Neural cell (in vitro differentiated cells): ENCODE data around the gene AGA. TPM values are rescaled to one million over a fixed set of nuclear protein-coding genes. Genes with fewer than 3 reads are reported as not detected.

Source experiments
- H2AFZ ChIP-seq: fragments of 200-600, 300-800 bp; sonication (generic), shearing (Covaris generic); 2 replicates; pipeline ENCODE4 v1.6.0; 2014; ENCODE audit warnings: low read depth, mild to moderate bottlenecking, antibody characterized with exemption, low read length, moderate library complexity
- H3F3A ChIP-seq: fragments of 200-600 bp; shearing (Covaris generic); 2 replicates; pipeline ENCODE4 v1.6.1; 2016; ENCODE audit warnings: mild to moderate bottlenecking, moderate library complexity, mixed read lengths, antibody characterized with exemption, low read length; ENCODE audit not compliant: insufficient read depth, poor library complexity, severe bottlenecking
- H3K27ac ChIP-seq: fragments of 200-600, 300-800 bp; sonication (generic), shearing (Covaris generic); 2 replicates; pipeline ENCODE4 v1.5.1; 2014; ENCODE audit warnings: mild to moderate bottlenecking, low read length, moderate library complexity
- H3K27me3 ChIP-seq: fragments of 300-800, 200-600 bp; sonication (generic), shearing (Covaris generic); 2 replicates; pipeline ENCODE4 v1.6.0; 2014; ENCODE audit warnings: mild to moderate bottlenecking, low read depth, low read length, moderate library complexity; ENCODE audit not compliant: insufficient read depth
- H3K36me3 ChIP-seq: fragments of 300-800, 200-600 bp; sonication (generic), shearing (Covaris generic); 2 replicates; pipeline ENCODE4 v1.5.1; 2014; ENCODE audit warnings: mild to moderate bottlenecking, antibody characterized with exemption, low read length, moderate library complexity; ENCODE audit not compliant: insufficient read depth
- H3K4me2 ChIP-seq: fragments of 300-800, 200-600 bp; sonication (generic), shearing (Covaris generic); 2 replicates; pipeline ENCODE4 v1.6.0; 2014; ENCODE audit warnings: mild to moderate bottlenecking, low read length
- H3K4me3 ChIP-seq: fragments of 300-800, 200-600 bp; sonication (generic), shearing (Covaris generic); 2 replicates; pipeline ENCODE4 v1.5.1; 2014; ENCODE audit warnings: mild to moderate bottlenecking, low read length, moderate library complexity
- H3K79me2 ChIP-seq: fragments of 200-600 bp; shearing (Covaris generic); replicated peaks from 2 replicates; pipeline ENCODE4 v1.6.0; 2014; ENCODE audit warnings: mild to moderate bottlenecking, low read length, moderate library complexity; ENCODE audit not compliant: insufficient read depth
- H3K9ac ChIP-seq: fragments of 300-800, 200-600 bp; sonication (generic), shearing (Covaris generic); 2 replicates; pipeline ENCODE4 v1.6.1; 2016; ENCODE audit warnings: mild to moderate bottlenecking, low read length, mixed read lengths
- H3K9me2 ChIP-seq: fragments of 200-600 bp; shearing (Covaris generic); 2 replicates; pipeline ENCODE4 v1.6.1; 2016; ENCODE audit warnings: mild to moderate bottlenecking, low read length, mixed read lengths; ENCODE audit not compliant: insufficient read depth
- H3K9me3 ChIP-seq: fragments of 200-600, 300-800 bp; sonication (generic), shearing (Covaris generic); 2 replicates; pipeline ENCODE4 v1.6.1; 2016; ENCODE audit warnings: mild to moderate bottlenecking, mixed run types, low read length, moderate library complexity, mixed read lengths
- H4K20me1 ChIP-seq: fragments of 200-600 bp; shearing (Covaris generic); 2 replicates; pipeline ENCODE4 v1.6.1; 2016; ENCODE audit warnings: mild to moderate bottlenecking, mixed run types; ENCODE audit not compliant: insufficient read depth
- CTCF ChIP-seq: fragments of 450-650 bp; IDR thresholded peaks from 2 replicates; pipeline ENCODE4 v1.5.1; 2014; ENCODE audit warnings: antibody characterized with exemption, mild to moderate bottlenecking, moderate library complexity; ENCODE audit not compliant: poor library complexity, severe bottlenecking
- EP300 ChIP-seq: fragments of 450-650 bp; conservative IDR thresholded peaks from 2 replicates; pipeline ENCODE4 v1.6.1; 2014; ENCODE audit warnings: antibody characterized with exemption, mild to moderate bottlenecking, moderate library complexity; ENCODE audit not compliant: poor library complexity, severe bottlenecking
- EZH2 ChIP-seq: fragments of 200-600, 300-800 bp; shearing (Covaris generic), sonication (generic); IDR thresholded peaks from 2 replicates; pipeline ENCODE4 v1.6.1; 2014; ENCODE audit warnings: antibody characterized with exemption, low read length, borderline replicate concordance, mild to moderate bottlenecking; ENCODE audit not compliant: insufficient read depth, poor library complexity, severe bottlenecking
- MXI1 ChIP-seq: fragments of 450-650 bp; conservative IDR thresholded peaks from 2 replicates; pipeline ENCODE4 v1.6.1; 2014; ENCODE audit warnings: antibody characterized with exemption, mild to moderate bottlenecking; ENCODE audit not compliant: poor library complexity, severe bottlenecking
- POLR2AphosphoS5 ChIP-seq: IDR thresholded peaks from 2 replicates; pipeline ENCODE4 v1.6.1; 2012
- RAD21 ChIP-seq: fragments of 450-650 bp; conservative IDR thresholded peaks from 2 replicates; pipeline ENCODE4 v1.6.1; 2014; ENCODE audit warnings: antibody characterized with exemption, mild to moderate bottlenecking, moderate library complexity
- SMC3 ChIP-seq: fragments of 450-650 bp; conservative IDR thresholded peaks from 2 replicates; pipeline ENCODE4 v1.6.1; 2014; ENCODE audit warnings: antibody characterized with exemption, mild to moderate bottlenecking, moderate library complexity; ENCODE audit not compliant: poor library complexity
- TAF1 ChIP-seq: IDR thresholded peaks from 2 replicates; pipeline ENCODE4 v1.6.1; 2012; ENCODE audit warnings: low read depth
- polyA plus RNA-seq: library from polyadenylated mRNA; depleted of rRNA; stranded (reverse); fragments of >200 nt; gene quantifications from 2 replicates; pipeline ENCODE4 v1.2.3, GENCODE V29; 2014
- TF ChIP-seq, protein P1 (sequence below): IDR thresholded peaks from 2 replicates; pipeline ENCODE4 v1.6.1; 2012; ENCODE audit warnings: borderline replicate concordance

AGA gene
- polyA plus RNA-seq, 1 donor from 2014 or later, result 3.1 TPM

DNA sequence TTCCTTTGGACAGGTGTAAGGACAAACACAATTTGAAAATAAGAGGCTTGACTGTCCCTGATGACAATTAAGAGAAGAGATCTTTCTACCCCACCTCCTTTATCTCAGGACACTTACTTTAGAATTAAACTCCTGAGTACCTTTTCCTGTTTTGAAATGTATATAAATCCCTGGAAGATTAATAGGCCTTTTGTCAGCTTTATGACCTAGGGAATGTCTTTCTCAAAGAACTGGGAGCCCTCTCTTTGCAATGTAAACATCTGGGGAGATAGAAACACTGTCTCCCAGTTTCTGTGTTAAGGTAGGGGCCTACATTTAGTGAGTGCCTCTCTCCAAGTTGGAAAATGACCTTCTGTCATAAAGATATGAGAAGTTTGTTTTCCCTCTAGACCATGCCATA, 31.7 kb downstream of the AGA start:
- H3K36me3 ChIP-seq, result no peaks in the 10 kb centered on the region

DNA sequence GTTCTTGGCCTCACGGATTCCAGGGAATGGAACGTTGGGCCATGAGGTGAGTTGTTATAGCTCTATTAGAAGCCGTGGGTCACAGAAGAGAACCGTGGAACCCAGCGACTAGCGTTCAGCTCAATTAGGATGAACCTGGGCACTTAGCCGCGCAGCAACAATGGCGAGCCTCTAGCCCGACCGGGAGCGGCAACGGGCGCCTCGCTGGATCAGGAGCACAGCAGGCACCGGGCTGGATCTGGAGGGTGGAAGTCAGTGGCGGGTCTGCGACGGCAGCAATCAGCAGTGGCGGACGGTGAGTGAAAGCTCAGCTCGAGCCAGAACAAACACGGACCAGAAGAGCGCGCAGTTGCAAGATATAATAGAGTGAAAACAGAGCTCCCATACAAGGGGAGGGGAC, 34.2 kb downstream of the AGA start:
- Histone ChIP-seq H3F3A (no peaks in the 10 kb centered on the region), H3K4me3 (no peak overlapping the region), H3K9ac (no peak overlapping the region), H3K27ac (no peak overlapping the region), H3K9me2 (no peaks in the 10 kb centered on the region), H3K4me2 (no peak overlapping the region), H3K79me2 (no peaks in the 10 kb centered on the region), H3K36me3 (no peaks in the 10 kb centered on the region), H4K20me1 (no peaks in the 10 kb centered on the region), H3K9me3 (no peaks in the 10 kb centered on the region), H3K27me3 (no peaks in the 10 kb centered on the region), H2AFZ (no peak overlapping the region)
- TF ChIP-seq EP300, result no peak
- no peak for TF ChIP-seq TAF1
- no peak for TF ChIP-seq RAD21
- TF ChIP-seq SMC3, result no peak
- TF ChIP-seq CTCF, result no peak
- TF ChIP-seq MXI1, result no peak
- TF ChIP-seq, protein P1, sequence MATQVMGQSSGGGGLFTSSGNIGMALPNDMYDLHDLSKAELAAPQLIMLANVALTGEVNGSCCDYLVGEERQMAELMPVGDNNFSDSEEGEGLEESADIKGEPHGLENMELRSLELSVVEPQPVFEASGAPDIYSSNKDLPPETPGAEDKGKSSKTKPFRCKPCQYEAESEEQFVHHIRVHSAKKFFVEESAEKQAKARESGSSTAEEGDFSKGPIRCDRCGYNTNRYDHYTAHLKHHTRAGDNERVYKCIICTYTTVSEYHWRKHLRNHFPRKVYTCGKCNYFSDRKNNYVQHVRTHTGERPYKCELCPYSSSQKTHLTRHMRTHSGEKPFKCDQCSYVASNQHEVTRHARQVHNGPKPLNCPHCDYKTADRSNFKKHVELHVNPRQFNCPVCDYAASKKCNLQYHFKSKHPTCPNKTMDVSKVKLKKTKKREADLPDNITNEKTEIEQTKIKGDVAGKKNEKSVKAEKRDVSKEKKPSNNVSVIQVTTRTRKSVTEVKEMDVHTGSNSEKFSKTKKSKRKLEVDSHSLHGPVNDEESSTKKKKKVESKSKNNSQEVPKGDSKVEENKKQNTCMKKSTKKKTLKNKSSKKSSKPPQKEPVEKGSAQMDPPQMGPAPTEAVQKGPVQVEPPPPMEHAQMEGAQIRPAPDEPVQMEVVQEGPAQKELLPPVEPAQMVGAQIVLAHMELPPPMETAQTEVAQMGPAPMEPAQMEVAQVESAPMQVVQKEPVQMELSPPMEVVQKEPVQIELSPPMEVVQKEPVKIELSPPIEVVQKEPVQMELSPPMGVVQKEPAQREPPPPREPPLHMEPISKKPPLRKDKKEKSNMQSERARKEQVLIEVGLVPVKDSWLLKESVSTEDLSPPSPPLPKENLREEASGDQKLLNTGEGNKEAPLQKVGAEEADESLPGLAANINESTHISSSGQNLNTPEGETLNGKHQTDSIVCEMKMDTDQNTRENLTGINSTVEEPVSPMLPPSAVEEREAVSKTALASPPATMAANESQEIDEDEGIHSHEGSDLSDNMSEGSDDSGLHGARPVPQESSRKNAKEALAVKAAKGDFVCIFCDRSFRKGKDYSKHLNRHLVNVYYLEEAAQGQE, result no peak
- no peak for TF ChIP-seq POLR2AphosphoS5
- no peak for TF ChIP-seq EZH2

More for the DNA sequence above, 31.7 kb downstream of the AGA start:
- no peaks in the 10 kb centered on the region for H3K9me3 ChIP-seq
- no peak overlapping the region for H3K4me3 ChIP-seq
- TF ChIP-seq, protein P1, result no peak
- TF ChIP-seq MXI1 (no peak), EP300 (no peak), TAF1 (no peak), SMC3 (no peak)
- no peak overlapping the region for H2AFZ ChIP-seq
- H3K27me3 ChIP-seq, result no peaks in the 10 kb centered on the region
- H3K27ac ChIP-seq, result no peak overlapping the region
- H3F3A ChIP-seq, result no peaks in the 10 kb centered on the region
- no peak overlapping the region for H3K4me2 ChIP-seq
- no peaks in the 10 kb centered on the region for H3K79me2 ChIP-seq
- H3K9me2 ChIP-seq, result no peaks in the 10 kb centered on the region
- H3K9ac ChIP-seq, result no peak overlapping the region
- no peaks in the 10 kb centered on the region for H4K20me1 ChIP-seq
